Measurements from ENCODE around the gene ABHD11.

GRCh38 chr7:73761854-73762658 lies 23.5 kb upstream of the ABHD11 start:
- no peak for TF ChIP-seq ZNF217 (CRISPR knock-in tag; IDR thresholded peaks at IDR 0.05)
- no peak for TF ChIP-seq RAD21 (CRISPR knock-in tag; conservative IDR thresholded peaks at IDR 0.05 in 1 of 2, IDR thresholded peaks at IDR 0.05 in 1 of 2)
- TF ChIP-seq HDGF (IDR thresholded peaks at IDR 0.05) = no peak
- no peak for TF ChIP-seq CEBPB (tag; IDR thresholded peaks at IDR 0.05)
- TF ChIP-seq TARDBP (IDR thresholded peaks at IDR 0.05) = no peak
- TF ChIP-seq, protein P1, sequence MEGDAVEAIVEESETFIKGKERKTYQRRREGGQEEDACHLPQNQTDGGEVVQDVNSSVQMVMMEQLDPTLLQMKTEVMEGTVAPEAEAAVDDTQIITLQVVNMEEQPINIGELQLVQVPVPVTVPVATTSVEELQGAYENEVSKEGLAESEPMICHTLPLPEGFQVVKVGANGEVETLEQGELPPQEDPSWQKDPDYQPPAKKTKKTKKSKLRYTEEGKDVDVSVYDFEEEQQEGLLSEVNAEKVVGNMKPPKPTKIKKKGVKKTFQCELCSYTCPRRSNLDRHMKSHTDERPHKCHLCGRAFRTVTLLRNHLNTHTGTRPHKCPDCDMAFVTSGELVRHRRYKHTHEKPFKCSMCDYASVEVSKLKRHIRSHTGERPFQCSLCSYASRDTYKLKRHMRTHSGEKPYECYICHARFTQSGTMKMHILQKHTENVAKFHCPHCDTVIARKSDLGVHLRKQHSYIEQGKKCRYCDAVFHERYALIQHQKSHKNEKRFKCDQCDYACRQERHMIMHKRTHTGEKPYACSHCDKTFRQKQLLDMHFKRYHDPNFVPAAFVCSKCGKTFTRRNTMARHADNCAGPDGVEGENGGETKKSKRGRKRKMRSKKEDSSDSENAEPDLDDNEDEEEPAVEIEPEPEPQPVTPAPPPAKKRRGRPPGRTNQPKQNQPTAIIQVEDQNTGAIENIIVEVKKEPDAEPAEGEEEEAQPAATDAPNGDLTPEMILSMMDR (IDR thresholded peaks at IDR 0.05 in 2 of 3, conservative IDR thresholded peaks at IDR 0.05 in 1 of 3; ENCODE audit: insufficient read depth in 2 of 3, low read depth in 1 of 3, low read length in 3 of 3) = no peak
- TF ChIP-seq ZC3H4 (CRISPR knock-in tag; IDR thresholded peaks at IDR 0.05; ENCODE audit: borderline replicate concordance) = no peak
- TF ChIP-seq, protein P2, sequence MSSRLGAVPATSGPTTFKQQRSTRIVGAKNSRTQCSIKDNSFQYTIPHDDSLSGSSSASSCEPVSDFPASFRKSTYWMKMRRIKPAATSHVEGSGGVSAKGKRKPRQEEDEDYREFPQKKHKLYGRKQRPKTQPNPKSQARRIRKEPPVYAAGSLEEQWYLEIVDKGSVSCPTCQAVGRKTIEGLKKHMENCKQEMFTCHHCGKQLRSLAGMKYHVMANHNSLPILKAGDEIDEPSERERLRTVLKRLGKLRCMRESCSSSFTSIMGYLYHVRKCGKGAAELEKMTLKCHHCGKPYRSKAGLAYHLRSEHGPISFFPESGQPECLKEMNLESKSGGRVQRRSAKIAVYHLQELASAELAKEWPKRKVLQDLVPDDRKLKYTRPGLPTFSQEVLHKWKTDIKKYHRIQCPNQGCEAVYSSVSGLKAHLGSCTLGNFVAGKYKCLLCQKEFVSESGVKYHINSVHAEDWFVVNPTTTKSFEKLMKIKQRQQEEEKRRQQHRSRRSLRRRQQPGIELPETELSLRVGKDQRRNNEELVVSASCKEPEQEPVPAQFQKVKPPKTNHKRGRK (tag; IDR thresholded peaks at IDR 0.05) = no peak
- no peak for TF ChIP-seq TCF7L2 (IDR thresholded peaks at IDR 0.05; ENCODE audit: low read depth, low read length)

Data from K562 (cell line).